GM12878 (cell line): ENCODE measurements around the gene CFAP92. TPM values are rescaled to one million over a fixed set of nuclear protein-coding genes. Genes with fewer than 3 reads are reported as not detected.

Experiments used
- ATAC-seq: fragments of 200-7000 bp; cut with Tn5 transposase; 3 replicates; pipeline ENCODE4 v1.9.1; 2020; ENCODE audit warnings: mild to moderate bottlenecking, moderate library complexity
- BruUV-seq: library from RNA; stranded (reverse); fragments of 400-500 nt; replicated peaks from 2 replicates; lab custom pipeline; 2021; lab: Mats Ljungman, UMichigan
- CTCF ChIA-PET: fragments of 300-600 bp; sonication (Branson Sonifier 250); formaldehyde crosslinking; extraction: SDS; loops from one replicate; lab custom pipeline; 2021; ENCODE audit warnings: inconsistent platforms; lab: Yijun Ruan, JAX
- POLR2A ChIA-PET: fragments of 350-600 bp; formaldehyde crosslinking; extraction: SDS; loops from one replicate; lab custom pipeline; 2021; ENCODE audit warnings: inconsistent platforms; lab: Charles Lee
- RAD21 ChIA-PET: fragments of 300-600 bp; sonication (Branson Sonifier 250); formaldehyde crosslinking; loops from one replicate; lab custom pipeline; 2023; ENCODE audit warnings: antibody characterized with exemption; ENCODE audit not compliant: unreplicated experiment; lab: Charles Lee
- SMC1A ChIA-PET: fragments of 300-600 bp; sonication (Branson Sonifier 250); formaldehyde crosslinking; loops from one replicate; lab custom pipeline; 2023; ENCODE audit not compliant: unreplicated experiment, uncharacterized antibody; lab: Charles Lee
- DNase-seq: peaks from one replicate; pipeline ENCODE4 v3.0.0-alpha.2; 2011; ENCODE audit warnings: low read depth, low spot score
- FAIRE-seq: peaks from 3 replicates; lab custom pipeline; 2011; peaks lifted over from hg19 to GRCh38; lab: Jason Lieb, UNC
- H2AFZ ChIP-seq: 2 replicates; pipeline ENCODE4 v1.6.0; 2011; ENCODE audit warnings: low read depth, low read length, control low read depth; ENCODE audit not compliant: control insufficient read depth
- H3K27ac ChIP-seq: 2 replicates; pipeline ENCODE4 v1.5.1; 2011; ENCODE audit warnings: control low read depth; ENCODE audit not compliant: control insufficient read depth, insufficient read depth
- H3K27me3 ChIP-seq, 2 experiments: replicated peaks in 1 of 2; 2 replicates each; pipeline versions ENCODE4 v1.6.0 to v1.6.1; 2011; ENCODE audit warnings: low read length in 1 of 2; ENCODE audit not compliant: control insufficient read depth in 2 of 2, insufficient read depth in 2 of 2
- H3K36me3 ChIP-seq, 2 experiments: 2 replicates each; pipeline ENCODE4 v1.5.1; 2011; ENCODE audit warnings: low read length in 1 of 2; ENCODE audit not compliant: control insufficient read depth in 2 of 2, insufficient read depth in 2 of 2
- H3K4me1 ChIP-seq: 2 replicates; pipeline ENCODE4 v1.6.1; 2011; ENCODE audit warnings: mild to moderate bottlenecking, low read length, moderate library complexity, mixed read lengths; ENCODE audit not compliant: control insufficient read depth, insufficient read depth
- H3K4me2 ChIP-seq: 2 replicates; pipeline ENCODE4 v1.6.0; 2011; ENCODE audit warnings: control low read depth; ENCODE audit not compliant: control insufficient read depth, insufficient read depth
- H3K4me3 ChIP-seq: fragments of 200-600 bp; sonication (generic); 2 replicates; pipeline ENCODE4 v1.5.1; 2016
- H3K79me2 ChIP-seq: 2 replicates; pipeline ENCODE4 v1.6.0; 2011; ENCODE audit warnings: low read length; ENCODE audit not compliant: control insufficient read depth, insufficient read depth
- H3K9ac ChIP-seq: 2 replicates; pipeline ENCODE4 v1.8.0; 2011; ENCODE audit warnings: low read length, control low read depth, mixed read lengths; ENCODE audit not compliant: control insufficient read depth, insufficient read depth
- H3K9me3 ChIP-seq: replicated peaks from 3 replicates; pipeline ENCODE4 v1.5.1; 2011; ENCODE audit warnings: mild to moderate bottlenecking, low read length; ENCODE audit not compliant: control insufficient read depth, insufficient read depth
- H4K20me1 ChIP-seq: 2 replicates; pipeline ENCODE4 v1.6.0; 2011; ENCODE audit not compliant: control insufficient read depth, insufficient read depth
- ASH2L ChIP-seq: fragments of 300-600, 200-600 bp; sonication (generic); IDR thresholded peaks from 2 replicates; pipeline ENCODE4 v1.6.1; 2017; ENCODE audit warnings: low read depth, mild to moderate bottlenecking, borderline replicate concordance
- BMI1 ChIP-seq: fragments of 450-650 bp; IDR thresholded peaks from 2 replicates; pipeline ENCODE4 v1.6.1; 2016; ENCODE audit warnings: mild to moderate bottlenecking, moderate library complexity, borderline replicate concordance
- CBFB ChIP-seq: IDR thresholded peaks from 2 replicates; pipeline ENCODE4 v1.6.1; 2016; ENCODE audit warnings: antibody characterized with exemption, low read depth
- CHD2 ChIP-seq: IDR thresholded peaks from 2 replicates; pipeline ENCODE4 v1.6.1; 2011; ENCODE audit warnings: low read depth, low read length, improper control_type of control experiment, borderline replicate concordance
- ESRRA ChIP-seq: IDR thresholded peaks from 2 replicates; pipeline ENCODE4 v1.6.1; 2012; ENCODE audit warnings: mild to moderate bottlenecking, low read length, improper control_type of control experiment
- FOXK2 ChIP-seq: fragments of 450-650 bp; IDR thresholded peaks from 2 replicates; pipeline ENCODE4 v1.6.1; 2017; ENCODE audit warnings: mild to moderate bottlenecking, moderate library complexity
- GABPA ChIP-seq: IDR thresholded peaks from 2 replicates; pipeline ENCODE4 v1.6.1; 2014; ENCODE audit warnings: antibody characterized with exemption, low read depth, mild to moderate bottlenecking, inconsistent platforms
- GATAD2B ChIP-seq: fragments of 450-650 bp; conservative IDR thresholded peaks from 2 replicates; pipeline ENCODE4 v1.6.1; 2017; ENCODE audit warnings: low read depth, mild to moderate bottlenecking, moderate library complexity
- HCFC1 ChIP-seq: fragments of 150-350 bp; IDR thresholded peaks from 2 replicates; pipeline ENCODE4 v1.6.1; 2014; ENCODE audit warnings: low read length
- HDAC2 ChIP-seq: fragments of 200-600 bp; sonication (generic); IDR thresholded peaks from 2 replicates; pipeline ENCODE4 v1.6.1; 2017
- IKZF2 ChIP-seq, 2 experiments: fragments of 450-650 bp; IDR thresholded peaks; 2 replicates each; pipeline ENCODE4 v1.6.1; 2017; ENCODE audit warnings: mild to moderate bottlenecking in 2 of 2, moderate library complexity in 2 of 2
- IRF4 ChIP-seq: IDR thresholded peaks from 2 replicates; pipeline ENCODE4 v1.6.1; 2011; ENCODE audit warnings: low read depth, low read length
- JUNB ChIP-seq: IDR thresholded peaks from 2 replicates; pipeline ENCODE4 v1.6.1; 2016; ENCODE audit warnings: antibody characterized with exemption, mild to moderate bottlenecking
- KDM1A ChIP-seq: fragments of 200-600 bp; sonication (generic); IDR thresholded peaks from 2 replicates; pipeline ENCODE4 v1.6.1; 2016; ENCODE audit warnings: borderline replicate concordance
- LARP7 ChIP-seq: fragments of 450-650 bp; IDR thresholded peaks from 2 replicates; pipeline ENCODE4 v1.6.1; 2017; ENCODE audit warnings: mild to moderate bottlenecking
- MAX ChIP-seq: IDR thresholded peaks from 2 replicates; pipeline ENCODE4 v1.6.1; 2012; ENCODE audit warnings: low read depth, low read length, improper control_type of control experiment
- MEF2A ChIP-seq: IDR thresholded peaks from 2 replicates; pipeline ENCODE4 v1.6.1; 2011; ENCODE audit warnings: low read depth, mild to moderate bottlenecking, low read length, moderate library complexity; ENCODE audit not compliant: insufficient read depth
- MTA3 ChIP-seq: IDR thresholded peaks from 2 replicates; pipeline ENCODE4 v1.6.1; 2012; ENCODE audit warnings: low read length, inconsistent platforms, borderline replicate concordance
- NBN ChIP-seq: fragments of 450-650 bp; IDR thresholded peaks from 2 replicates; pipeline ENCODE4 v1.6.1; 2016
- NFIC ChIP-seq: IDR thresholded peaks from 2 replicates; pipeline ENCODE4 v1.6.1; 2012; ENCODE audit warnings: low read depth, mild to moderate bottlenecking, inconsistent platforms, low read length, moderate library complexity
- NFXL1 ChIP-seq: fragments of 450-650 bp; IDR thresholded peaks from 2 replicates; pipeline ENCODE4 v1.6.1; 2017; ENCODE audit warnings: antibody characterized with exemption, mild to moderate bottlenecking, borderline replicate concordance
- RBBP5 ChIP-seq: fragments of 200-600 bp; sonication (generic); conservative IDR thresholded peaks from 2 replicates; pipeline ENCODE4 v1.6.1; 2016
- RUNX3 ChIP-seq: IDR thresholded peaks from 2 replicates; pipeline ENCODE4 v1.6.1; 2012; ENCODE audit warnings: low read length, inconsistent platforms
- SMAD1 ChIP-seq: fragments of 450-650 bp; IDR thresholded peaks from 2 replicates; pipeline ENCODE4 v1.6.1; 2018; ENCODE audit warnings: mild to moderate bottlenecking, low read depth; ENCODE audit not compliant: partially characterized antibody
- SMARCA5 ChIP-seq: fragments of 450-650 bp; IDR thresholded peaks from 2 replicates; pipeline ENCODE4 v1.6.1; 2017; ENCODE audit warnings: mild to moderate bottlenecking
- SREBF2 ChIP-seq: IDR thresholded peaks from 2 replicates; pipeline ENCODE4 v1.6.1; 2012; ENCODE audit warnings: mild to moderate bottlenecking, low read length
- STAT1 ChIP-seq: fragments of 450-650 bp; conservative IDR thresholded peaks from 2 replicates; pipeline ENCODE4 v1.6.1; 2014; ENCODE audit warnings: antibody characterized with exemption, mild to moderate bottlenecking
- STAT3 ChIP-seq: IDR thresholded peaks from 2 replicates; pipeline ENCODE4 v1.6.1; 2011; ENCODE audit warnings: low read depth, low read length, improper control_type of control experiment
- TCF3 ChIP-seq: IDR thresholded peaks from 2 replicates; pipeline ENCODE4 v1.6.1; 2012; ENCODE audit warnings: low read depth, mild to moderate bottlenecking, low read length, borderline replicate concordance; ENCODE audit not compliant: insufficient read depth
- ZNF217 ChIP-seq: fragments of 450-650 bp; IDR thresholded peaks from 2 replicates; pipeline ENCODE4 v1.6.1; 2017; ENCODE audit warnings: antibody characterized with exemption, mild to moderate bottlenecking
- WGBS: methylation state at CpG from one replicate; pipeline ENCODE4 v1.1.6; 2016; ENCODE audit warnings: low lambda C conversion rate; ENCODE audit not compliant: insufficient replicate concordance, insufficient coverage; ENCODE audit errors: missing lambda C conversion rate; 5-methylcytosine and 5-hydroxymethylcytosine counted together
- in situ Hi-C: fragments of 300-500 bp; cut with MboI; formaldehyde crosslinking; loops from 9 replicates; pipeline ENCODE4 v1.14.3; 2018; ENCODE audit warnings: mixed read lengths
- intact Hi-C: fragments of 100-400 bp; cut with micrococcal nuclease; formaldehyde crosslinking; loops from one replicate; pipeline ENCODE4 v1.14.2; 2022; ENCODE audit not compliant: unreplicated experiment
- polyA plus RNA-seq, 11 experiments: library from polyadenylated mRNA; depleted of rRNA in 4 of 11; unstranded in 6 of 11; stranded (reverse) in 5 of 11; fragments of >200 nt; fragmentation: Nextera tagmentation in 4 of 11; fragmentation: Illumina TruSeq in 1 of 11; extraction: Ambion mirVana in 4 of 11; extraction: Trizol in 1 of 11; gene quantifications; 1 replicate in 1 of 11; 2 replicates in 10 of 11; pipeline versions ENCODE4 v1.2.1 to v1.2.3, GENCODE V29; 2011 to 2016; ENCODE audit warnings: inconsistent platforms in 2 of 11, missing spikeins in 2 of 11, low read depth in 1 of 11
- total RNA-seq, 4 experiments: library from RNA; depleted of rRNA in 3 of 4; stranded (reverse); fragments of >200 nt in 3 of 4; fragmentation: Illumina TruSeq in 1 of 4; extraction: Trizol in 1 of 4; gene quantifications; 2 replicates each; pipeline versions ENCODE4 v1.2.1 to v1.2.3, GENCODE V29; 2013 to 2021

The CFAP92 gene
- total and polyA plus RNA-seq, 10 of the 15 experiments (the other 5 are each of a cell fraction or from before 2014, with no cell fraction given) = 0.05 to 0.52 (median 0.14) TPM; not detected in 7

GRCh38 chr3:128884992-128885391 lies 108.9 kb downstream of the CFAP92 start:
- no peak for FAIRE-seq
- intact Hi-C loops = no loop called here
- no peak overlapping the region for H3K4me3 ChIP-seq

GRCh38 chr3:128882719-128883118 lies 111.2 kb downstream of the CFAP92 start:
- BruUV-seq = no TSS peak
- intact Hi-C loops = no loop called here
- TF ChIP-seq STAT1 = no peak
- TF ChIP-seq LARP7 = no peak
- no peak for TF ChIP-seq MAX
- TF ChIP-seq MEF2A = no peak
- no peak for TF ChIP-seq ZNF217
- TF ChIP-seq GABPA = no peak
- no peak for TF ChIP-seq HDAC2
- no peak for TF ChIP-seq RBBP5
- TF ChIP-seq IRF4 = no peak
- TF ChIP-seq CBFB = no peak
- no peak for TF ChIP-seq SMARCA5
- no peak for TF ChIP-seq ESRRA
- no peak for TF ChIP-seq MTA3
- no peak for TF ChIP-seq NBN
- no peak for TF ChIP-seq SREBF2
- no peak for TF ChIP-seq IKZF2 (IDR thresholded peaks at IDR 0.05)
- TF ChIP-seq NFXL1 = no peak

More at GRCh38 chr3:128884992-128885391, 108.9 kb downstream of the CFAP92 start:
- H4K20me1 ChIP-seq = no peaks in the 10 kb centered on the region
- ChIA-PET POLR2A (no interaction called here), RAD21 (no interaction called here), SMC1A (no interaction called here), CTCF (interaction anchor here (1.3 to 1.6 kb wide), 2 partner anchors 10 to 204 kb away, joined by 3 to 4 read pairs; no protein-coding TSS in a partner anchor)
- 100% methylated on average over 1 of the region's 1 CpG for WGBS
- H3K36me3 ChIP-seq = peaks cover 0 to 2% of the 10 kb centered on the region in 2 experiments; a peak in 3 of 4 replicates
- DNase-seq = no peak
- no peaks in the 10 kb centered on the region for H3K27me3 ChIP-seq
- TF ChIP-seq IKZF2 (IDR thresholded peaks at IDR 0.05) (no peak), NFIC (no peak), KDM1A (no peak), MEF2A (no peak), NBN (no peak), ESRRA (no peak), SMAD1 (no peak), STAT3 (no peak), ASH2L (no peak), RUNX3 (no peak), GATAD2B (no peak), BMI1 (no peak), CHD2 (no peak), TCF3 (no peak), HCFC1 (no peak), JUNB (no peak), FOXK2 (no peak)
- H3K9me3 ChIP-seq = no peaks in the 10 kb centered on the region
- peaks cover 36% of the 10 kb centered on the region for H3K79me2 ChIP-seq
- H3K9ac ChIP-seq = no peak overlapping the region
- peaks cover 8% of the 10 kb centered on the region for H3K4me1 ChIP-seq
- H2AFZ ChIP-seq = no peak overlapping the region
- peak; percentile 41 for ATAC-seq
- H3K4me2 ChIP-seq = no peak overlapping the region
- BruUV-seq = no TSS peak
- in situ Hi-C loops = no loop called here
- H3K27ac ChIP-seq = no peak overlapping the region

More at GRCh38 chr3:128882719-128883118, 111.2 kb downstream of the CFAP92 start:
- Histone ChIP-seq H3K9me3 (no peaks in the 10 kb centered on the region), H3K79me2 (peaks cover 58% of the 10 kb centered on the region), H3K9ac (no peak overlapping the region), H3K36me3 (peaks cover 0 to 2% of the 10 kb centered on the region in 2 experiments; a peak in 3 of 4 replicates), H3K4me1 (peaks cover 15% of the 10 kb centered on the region), H3K27ac (no peak overlapping the region), H2AFZ (no peak overlapping the region), H4K20me1 (no peaks in the 10 kb centered on the region), H3K27me3 (no peaks in the 10 kb centered on the region), H3K4me2 (0 out of 2 replicates have a peak overlapping the region, but pooled peaks have one; percentile 22), H3K4me3 (no peak overlapping the region)
- FAIRE-seq (no peak), ATAC-seq (no peak), DNase-seq (no peak)
- WGBS = 100% methylated on average over 1 of the region's 1 CpG
- RAD21 ChIA-PET = no interaction called here
- CTCF ChIA-PET = interaction anchor here (0.9 kb wide), 1 partner anchor 202 kb away, joined by 3 read pairs; no protein-coding TSS in a partner anchor
- in situ Hi-C loops = no loop called here
- POLR2A ChIA-PET = interaction anchor here (0.6 kb wide), 2 partner anchors 274 to 1129 kb away, joined by 3 to 5 read pairs; no protein-coding TSS in a partner anchor
- SMC1A ChIA-PET = interaction anchor here (0.6 kb wide), 1 partner anchor 12 kb away, joined by 4 read pairs; no protein-coding TSS in a partner anchor
